H1 (cell line): ENCODE measurements around the gene TRIM47. TPM values are rescaled to one million over a fixed set of nuclear protein-coding genes. Genes with fewer than 3 reads are reported as not detected.

Experiments used
- JUND ChIP-seq: IDR thresholded peaks from 2 replicates; pipeline ENCODE4 v1.6.1; 2011; ENCODE audit warnings: mild to moderate bottlenecking, improper control_type of control experiment, low read length
- SP2 ChIP-seq: IDR thresholded peaks from 2 replicates; pipeline ENCODE4 v1.6.1; 2012; ENCODE audit warnings: mild to moderate bottlenecking, low read length, inconsistent platforms
- polyA plus RNA-seq, 7 experiments: library from polyadenylated mRNA; depleted of rRNA in 3 of 7; stranded (reverse) in 5 of 7; unstranded in 2 of 7; fragments of >200 nt in 5 of 7; fragments of 200-250 nt in 2 of 7; gene quantifications; 1 replicate in 5 of 7; 2 replicates in 1 of 7; 4 replicates in 1 of 7; pipeline versions ENCODE4 v1.2.1 to v1.2.3, GENCODE V29; 2011 to 2013; ENCODE audit warnings: missing spikeins in 2 of 7, mixed read lengths in 2 of 7
- total RNA-seq: library from RNA; stranded (reverse); fragmentation: NEBNext Ultra II Directional; extraction: Animal tissue kit (Norgen Biotek cat#: 25700); gene quantifications from 2 replicates; pipeline ENCODE4 v1.2.1, GENCODE V29; 2021
- TF ChIP-seq, protein P1 (sequence below): IDR thresholded peaks from 2 replicates; pipeline ENCODE4 v1.6.1; 2012; ENCODE audit warnings: low read length, inconsistent platforms

TRIM47 gene
- total and polyA plus RNA-seq, 2 of the 8 experiments (the other 6 are each of a cell fraction or from before 2014, with no cell fraction given), result 6.3 to 6.4 TPM

DNA sequence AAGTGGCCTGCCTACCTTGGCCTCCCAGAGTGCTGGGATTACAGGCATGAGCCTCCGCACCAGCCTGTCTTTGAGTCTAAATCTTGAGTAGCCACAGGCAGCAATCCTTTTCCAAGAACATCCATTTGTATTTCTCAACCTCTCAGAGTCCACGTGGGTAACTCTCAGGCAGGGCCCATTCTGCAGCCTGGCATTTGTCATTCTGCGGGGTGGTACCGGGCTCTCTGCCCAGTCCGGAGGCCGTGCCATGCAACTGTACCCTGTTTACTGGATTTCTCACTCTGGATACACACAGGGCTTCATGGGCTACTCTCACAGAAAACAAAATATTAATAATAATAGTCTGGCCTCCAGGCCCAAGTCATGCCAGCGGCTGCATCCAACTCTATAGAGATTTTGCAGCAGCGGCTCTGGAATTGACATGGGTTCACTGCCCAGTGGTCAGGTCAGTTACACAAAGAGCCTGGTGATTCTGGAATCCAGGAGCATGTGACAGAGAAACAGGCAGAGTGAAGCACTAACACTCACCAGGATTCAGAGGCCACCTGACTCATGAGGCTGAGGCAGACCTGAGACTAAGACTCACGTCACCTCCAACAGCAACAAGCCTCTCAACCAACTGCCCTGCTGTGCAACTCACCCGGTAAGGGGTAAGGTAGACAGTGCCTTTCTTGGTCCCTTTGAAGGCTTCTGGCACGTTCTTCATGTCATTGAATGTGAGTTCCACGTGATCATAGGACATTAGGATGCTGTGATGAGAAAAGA lies 27.3 kb downstream of the TRIM47 start (continued):
- TF ChIP-seq, protein P1, sequence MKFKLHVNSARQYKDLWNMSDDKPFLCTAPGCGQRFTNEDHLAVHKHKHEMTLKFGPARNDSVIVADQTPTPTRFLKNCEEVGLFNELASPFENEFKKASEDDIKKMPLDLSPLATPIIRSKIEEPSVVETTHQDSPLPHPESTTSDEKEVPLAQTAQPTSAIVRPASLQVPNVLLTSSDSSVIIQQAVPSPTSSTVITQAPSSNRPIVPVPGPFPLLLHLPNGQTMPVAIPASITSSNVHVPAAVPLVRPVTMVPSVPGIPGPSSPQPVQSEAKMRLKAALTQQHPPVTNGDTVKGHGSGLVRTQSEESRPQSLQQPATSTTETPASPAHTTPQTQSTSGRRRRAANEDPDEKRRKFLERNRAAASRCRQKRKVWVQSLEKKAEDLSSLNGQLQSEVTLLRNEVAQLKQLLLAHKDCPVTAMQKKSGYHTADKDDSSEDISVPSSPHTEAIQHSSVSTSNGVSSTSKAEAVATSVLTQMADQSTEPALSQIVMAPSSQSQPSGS, result no peak
- TF ChIP-seq SP2 (no peak), JUND (no peak)
